ENCODE results near the gene SMARCD3. TPM values are rescaled to one million over a fixed set of nuclear protein-coding genes. Genes with fewer than 3 reads are reported as not detected.

Gene SMARCD3
- total and polyA plus RNA-seq, 2 of the 13 experiments (the other 11 are each of a cell fraction or from before 2014, with no cell fraction given): 0.20 to 0.62 TPM

DNA sequence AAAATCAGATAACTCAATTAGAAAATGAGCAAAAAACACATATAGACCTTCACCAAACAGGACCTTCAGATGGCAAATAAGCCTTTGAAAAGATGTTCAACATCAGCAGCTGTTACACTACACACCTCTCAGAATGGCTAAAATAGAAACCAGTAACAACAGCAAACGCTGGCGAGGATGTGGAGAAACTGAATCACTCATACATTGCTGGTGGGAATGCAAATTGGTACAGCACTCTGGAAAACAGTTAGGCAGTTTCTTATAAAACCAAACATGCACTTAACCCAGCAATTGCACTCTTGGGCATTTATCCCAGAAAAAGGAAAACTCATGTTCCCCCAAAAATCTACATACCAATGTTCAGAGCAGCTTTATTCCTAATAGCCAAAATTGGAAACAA lies 37.7 kb upstream of the SMARCD3 start:
- Histone ChIP-seq H3K27ac (ENCODE audit: extremely low read length, insufficient read depth, low read length) (no peak overlapping the region), H2AFZ (ENCODE audit: low read length) (no peak overlapping the region), H3K9ac (ENCODE audit: insufficient read depth, low read depth, low read length) (no peak overlapping the region), H3K4me1 (ENCODE audit: insufficient read depth, low read length) (no peaks in the 10 kb centered on the region), H3K4me2 (ENCODE audit: low read depth, low read length) (no peak overlapping the region), H3K79me2 (ENCODE audit: insufficient read depth, low read length) (no peaks in the 10 kb centered on the region), H3K9me3 (ENCODE audit: low read length) (no peaks in the 10 kb centered on the region), H3K4me3 (replicated peaks in 1 of 3; ENCODE audit: insufficient read depth in 1 of 3, low read depth in 2 of 3, low read length in 3 of 3) (no peak overlapping the region), H3K27me3 (ENCODE audit: control insufficient read depth in 1 of 2, insufficient read depth in 2 of 2, low read length in 2 of 2) (peaks cover 5 to 30% of the 10 kb centered on the region in 2 experiments; a peak in 4 of 5 replicates), H4K20me1 (ENCODE audit: insufficient read depth, low read length) (no peaks in the 10 kb centered on the region), H3K36me3 (replicated peaks in 1 of 2; ENCODE audit: control insufficient read depth in 1 of 2, insufficient read depth in 2 of 2, low read length in 2 of 2) (no peaks in the 10 kb centered on the region)
- ChIA-PET POLR2A (no interaction called here), CTCF (ENCODE audit: low intra/inter-chr PET ratio, low total read pairs) (no interaction called here)
- ATAC-seq: no peak
- 0% methylated on average over 2 of the region's 2 CpGs for WGBS (ENCODE audit: low lambda C conversion rate)
- in situ Hi-C loops (cut with HindIII; ENCODE audit: extremely low pct_ligation_motif_present, low pct_unique_long_range_greater_than_20kb) (no loop called here), intact Hi-C loops (cut with micrococcal nuclease; ENCODE audit: unreplicated experiment) (no loop called here)
- BruUV-seq (replicated peaks): no TSS peak
- TF ChIP-seq ZBTB42 (CRISPR knock-in tag; IDR thresholded peaks at IDR 0.05): no peak
- TF ChIP-seq ZNF768 (CRISPR knock-in tag; IDR thresholded peaks at IDR 0.05): no peak
- TF ChIP-seq CBX1 (IDR thresholded peaks at IDR 0.05; ENCODE audit: low read depth): no peak
- TF ChIP-seq ZNF281 (CRISPR knock-in tag; IDR thresholded peaks at IDR 0.05; ENCODE audit: borderline replicate concordance): no peak
- no peak for TF ChIP-seq ZNF124 (CRISPR knock-in tag; IDR thresholded peaks at IDR 0.05)
- TF ChIP-seq, protein P1, sequence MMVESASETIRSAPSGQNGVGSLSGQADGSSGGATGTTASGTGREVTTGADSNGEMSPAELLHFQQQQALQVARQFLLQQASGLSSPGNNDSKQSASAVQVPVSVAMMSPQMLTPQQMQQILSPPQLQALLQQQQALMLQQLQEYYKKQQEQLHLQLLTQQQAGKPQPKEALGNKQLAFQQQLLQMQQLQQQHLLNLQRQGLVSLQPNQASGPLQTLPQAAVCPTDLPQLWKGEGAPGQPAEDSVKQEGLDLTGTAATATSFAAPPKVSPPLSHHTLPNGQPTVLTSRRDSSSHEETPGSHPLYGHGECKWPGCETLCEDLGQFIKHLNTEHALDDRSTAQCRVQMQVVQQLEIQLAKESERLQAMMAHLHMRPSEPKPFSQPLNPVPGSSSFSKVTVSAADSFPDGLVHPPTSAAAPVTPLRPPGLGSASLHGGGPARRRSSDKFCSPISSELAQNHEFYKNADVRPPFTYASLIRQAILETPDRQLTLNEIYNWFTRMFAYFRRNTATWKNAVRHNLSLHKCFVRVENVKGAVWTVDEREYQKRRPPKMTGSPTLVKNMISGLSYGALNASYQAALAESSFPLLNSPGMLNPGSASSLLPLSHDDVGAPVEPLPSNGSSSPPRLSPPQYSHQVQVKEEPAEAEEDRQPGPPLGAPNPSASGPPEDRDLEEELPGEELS (CRISPR knock-in tag; IDR thresholded peaks at IDR 0.05): no peak
- no peak for TF ChIP-seq CC2D1A (CRISPR knock-in tag; IDR thresholded peaks at IDR 0.05)
- TF ChIP-seq THRA (CRISPR knock-in tag; IDR thresholded peaks at IDR 0.05; ENCODE audit: borderline replicate concordance): no peak
- TF ChIP-seq ZNF841 (CRISPR knock-in tag; IDR thresholded peaks at IDR 0.05; ENCODE audit: borderline replicate concordance): no peak
- no peak for FAIRE-seq
- no peak for DNase-seq (ENCODE audit: low spot score)

Measured in HepG2 (cell line).